Measurements from ENCODE around the gene MYOCD. TPM values are rescaled to one million over a fixed set of nuclear protein-coding genes. Genes with fewer than 3 reads are reported as not detected.

MYOCD gene
- total RNA-seq, 3 donors from 2014 or later: 0.64 to 2.6 (median 1.5) TPM

DNA sequence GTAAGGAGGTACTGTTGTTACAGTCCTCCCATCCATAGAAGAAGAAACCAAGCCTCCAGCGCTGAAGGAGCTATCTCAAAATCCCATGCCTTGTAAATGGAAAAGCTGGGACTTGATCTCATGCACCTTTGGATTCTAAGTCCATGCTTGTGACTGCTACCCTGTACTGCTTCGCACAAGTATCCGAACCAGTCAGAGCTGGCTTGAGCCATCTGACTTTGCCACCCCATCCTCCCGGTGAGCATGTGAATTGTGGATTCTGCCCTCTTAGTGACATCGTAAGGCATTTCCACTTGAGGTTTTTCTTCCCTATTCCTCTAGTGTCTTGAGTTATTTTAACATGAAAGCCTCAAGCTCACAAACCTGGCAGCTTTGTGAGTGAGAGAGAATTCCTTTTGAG lies 15.3 kb downstream of the MYOCD start:
- no peaks in the 10 kb centered on the region for H3K4me1 ChIP-seq
- DNase-seq (ENCODE audit: low spot score in 2 of 2): no peak

DNA sequence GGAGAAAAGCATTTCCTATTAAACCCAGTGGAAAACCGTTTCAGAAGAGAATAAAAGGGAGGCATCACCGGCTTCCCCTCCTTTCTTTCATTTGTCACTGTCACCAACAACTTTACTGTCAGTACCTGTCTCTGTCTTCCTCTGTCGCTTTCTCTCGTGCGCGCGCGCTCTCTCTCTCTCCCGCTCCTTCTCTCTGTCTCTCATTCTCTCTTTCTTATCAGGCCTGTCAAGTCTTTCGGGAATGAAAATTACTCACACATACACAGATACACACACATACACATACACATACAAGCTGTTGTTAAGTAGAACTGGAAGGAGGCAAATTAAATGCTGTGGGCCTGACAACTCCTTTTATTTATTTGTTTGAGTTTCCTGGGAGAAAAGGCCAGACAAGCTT lies 17.6 kb downstream of the MYOCD start:
- H3K4me1 ChIP-seq: no peaks in the 10 kb centered on the region
- H3K27ac ChIP-seq: no peak overlapping the region

More for the DNA sequence above, 15.3 kb downstream of the MYOCD start:
- no peak for TF ChIP-seq POLR2AphosphoS5 (IDR thresholded peaks at IDR 0.05)
- no peak for TF ChIP-seq POLR2A (IDR thresholded peaks at IDR 0.05)
- TF ChIP-seq, protein P1, sequence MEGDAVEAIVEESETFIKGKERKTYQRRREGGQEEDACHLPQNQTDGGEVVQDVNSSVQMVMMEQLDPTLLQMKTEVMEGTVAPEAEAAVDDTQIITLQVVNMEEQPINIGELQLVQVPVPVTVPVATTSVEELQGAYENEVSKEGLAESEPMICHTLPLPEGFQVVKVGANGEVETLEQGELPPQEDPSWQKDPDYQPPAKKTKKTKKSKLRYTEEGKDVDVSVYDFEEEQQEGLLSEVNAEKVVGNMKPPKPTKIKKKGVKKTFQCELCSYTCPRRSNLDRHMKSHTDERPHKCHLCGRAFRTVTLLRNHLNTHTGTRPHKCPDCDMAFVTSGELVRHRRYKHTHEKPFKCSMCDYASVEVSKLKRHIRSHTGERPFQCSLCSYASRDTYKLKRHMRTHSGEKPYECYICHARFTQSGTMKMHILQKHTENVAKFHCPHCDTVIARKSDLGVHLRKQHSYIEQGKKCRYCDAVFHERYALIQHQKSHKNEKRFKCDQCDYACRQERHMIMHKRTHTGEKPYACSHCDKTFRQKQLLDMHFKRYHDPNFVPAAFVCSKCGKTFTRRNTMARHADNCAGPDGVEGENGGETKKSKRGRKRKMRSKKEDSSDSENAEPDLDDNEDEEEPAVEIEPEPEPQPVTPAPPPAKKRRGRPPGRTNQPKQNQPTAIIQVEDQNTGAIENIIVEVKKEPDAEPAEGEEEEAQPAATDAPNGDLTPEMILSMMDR (IDR thresholded peaks at IDR 0.05): no peak
- H3K27me3 ChIP-seq: no peaks in the 10 kb centered on the region
- no peak overlapping the region for H3K27ac ChIP-seq
- no peak overlapping the region for H3K4me3 ChIP-seq
- H3K9me3 ChIP-seq: no peaks in the 10 kb centered on the region
- H3K36me3 ChIP-seq: no peaks in the 10 kb centered on the region
- intact Hi-C loops (cut with DNase I; ENCODE audit: low total_unique reads): no loop called here

DNA sequence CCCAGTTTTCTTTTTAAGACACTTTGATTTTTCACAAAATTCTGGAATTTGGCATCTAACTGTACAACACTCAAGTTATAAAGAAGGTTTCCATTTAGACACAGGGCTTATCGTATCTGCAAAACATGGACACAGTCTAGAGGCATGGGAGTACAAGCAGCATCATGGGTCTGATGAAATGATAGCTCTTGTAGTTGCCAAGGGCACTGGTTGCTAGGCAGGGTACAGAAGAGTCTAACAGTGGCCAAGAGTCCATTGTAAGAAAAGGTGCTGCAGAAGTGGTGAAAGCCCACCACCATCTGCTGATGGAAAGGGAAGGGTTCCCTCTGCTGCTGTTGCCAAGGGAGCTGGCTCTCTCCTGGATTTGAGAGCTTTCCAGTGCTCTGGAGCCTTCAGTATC lies 20.8 kb downstream of the MYOCD start:
- Histone ChIP-seq H3K36me3 (no peaks in the 10 kb centered on the region), H3K9me3 (no peaks in the 10 kb centered on the region), H3K4me3 (no peak overlapping the region), H3K4me1 (no peaks in the 10 kb centered on the region), H3K27ac (no peak overlapping the region), H3K27me3 (no peaks in the 10 kb centered on the region)
- no peak for TF ChIP-seq POLR2AphosphoS5 (IDR thresholded peaks at IDR 0.05)
- TF ChIP-seq, protein P1 (IDR thresholded peaks at IDR 0.05): no peak
- no peak for TF ChIP-seq POLR2A (IDR thresholded peaks at IDR 0.05)
- DNase-seq (ENCODE audit: low spot score in 2 of 2): no peak
- intact Hi-C loops (cut with DNase I; ENCODE audit: low total_unique reads): no loop called here

More for the DNA sequence above, 17.6 kb downstream of the MYOCD start:
- intact Hi-C loops (cut with DNase I; ENCODE audit: low total_unique reads): no loop called here
- no peaks in the 10 kb centered on the region for H3K36me3 ChIP-seq
- TF ChIP-seq POLR2A (IDR thresholded peaks at IDR 0.05) (no peak), POLR2AphosphoS5 (IDR thresholded peaks at IDR 0.05) (no peak)
- TF ChIP-seq, protein P1 (IDR thresholded peaks at IDR 0.05): no peak
- H3K9me3 ChIP-seq: no peaks in the 10 kb centered on the region
- no peaks in the 10 kb centered on the region for H3K27me3 ChIP-seq
- H3K4me3 ChIP-seq: no peak overlapping the region
- DNase-seq (ENCODE audit: low spot score in 2 of 2): no peak

DNA sequence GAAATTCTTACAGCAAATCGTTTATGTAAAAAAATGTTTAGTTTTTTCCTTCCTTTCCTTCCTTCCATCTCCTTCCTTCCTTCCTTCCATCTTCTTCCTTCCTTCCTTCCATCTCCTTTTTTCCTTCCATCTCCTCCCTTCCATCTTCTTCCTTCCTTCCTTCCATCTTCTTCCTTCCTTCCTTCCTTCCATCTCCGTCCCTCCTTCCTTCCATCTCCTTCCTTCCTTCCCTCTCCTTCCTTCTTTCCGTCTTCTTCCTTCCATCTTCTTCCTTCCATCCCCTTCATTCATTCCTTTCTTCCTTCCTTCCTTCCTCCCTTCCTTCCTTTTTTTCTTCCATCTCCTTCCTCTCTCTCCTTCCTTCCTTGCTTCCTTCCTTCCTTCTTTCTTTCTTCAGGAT lies 22.7 kb downstream of the MYOCD start:
- Histone ChIP-seq H3K36me3 (no peaks in the 10 kb centered on the region), H3K9me3 (no peaks in the 10 kb centered on the region), H3K4me3 (no peak overlapping the region), H3K27me3 (no peaks in the 10 kb centered on the region), H3K27ac (no peak overlapping the region), H3K4me1 (no peaks in the 10 kb centered on the region)
- no peak for TF ChIP-seq POLR2AphosphoS5 (IDR thresholded peaks at IDR 0.05)
- TF ChIP-seq POLR2A (IDR thresholded peaks at IDR 0.05): no peak
- TF ChIP-seq, protein P1 (IDR thresholded peaks at IDR 0.05): no peak
- no peak for DNase-seq (ENCODE audit: low spot score in 2 of 2)
- intact Hi-C loops (cut with DNase I; ENCODE audit: low total_unique reads): no loop called here

DNA sequence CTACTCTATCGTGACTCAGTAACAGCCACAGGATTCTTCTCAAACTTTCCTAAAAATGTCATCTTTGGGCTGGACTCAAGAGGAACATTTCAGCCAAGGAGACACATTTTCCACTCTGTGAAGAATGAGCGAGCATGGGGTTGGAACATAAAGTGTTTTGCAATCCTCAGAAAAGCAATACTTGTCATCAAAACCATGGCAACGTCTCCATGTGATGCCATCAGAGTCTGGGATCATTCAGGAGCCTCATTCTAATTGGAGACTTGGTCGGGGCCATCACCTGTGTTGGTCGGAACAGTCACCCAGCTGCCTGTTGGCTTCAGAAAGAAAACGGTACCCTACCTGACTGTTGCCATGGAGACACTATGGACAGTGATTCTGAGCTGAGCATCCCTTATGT lies 25.5 kb downstream of the MYOCD start:
- TF ChIP-seq, protein P1 (IDR thresholded peaks at IDR 0.05): no peak
- no peak for TF ChIP-seq POLR2A (IDR thresholded peaks at IDR 0.05)
- TF ChIP-seq POLR2AphosphoS5 (IDR thresholded peaks at IDR 0.05): peak in 1 of 3 donors; percentile 14
- peak overlapping the region in 1 of 2 donors; percentile 66 for H3K27ac ChIP-seq
- H3K27me3 ChIP-seq: no peaks in the 10 kb centered on the region
- H3K4me3 ChIP-seq: no peak overlapping the region
- DNase-seq (ENCODE audit: low spot score in 2 of 2): no peak
- intact Hi-C loops (cut with DNase I; ENCODE audit: low total_unique reads): loop anchor here (1.0 to 5.0 kb wide), 2 partner anchors 10 to 224 kb away; no protein-coding TSS in a partner anchor
- H3K36me3 ChIP-seq: no peaks in the 10 kb centered on the region
- H3K9me3 ChIP-seq: no peaks in the 10 kb centered on the region
- no peaks in the 10 kb centered on the region for H3K4me1 ChIP-seq
